ENCODE results near the gene LPCAT3.

- TF ChIP-seq CTCF (conservative IDR thresholded peaks at IDR 0.05; ENCODE audit: low read depth, low read length), result no peak
- TF ChIP-seq EZH2 (IDR thresholded peaks at IDR 0.05; ENCODE audit: borderline replicate concordance, low read depth, low read length, poor library complexity, severe bottlenecking), result no peak
These were observed 48.3 kb upstream of the LPCAT3 start for GRCh38 chr12:7066596-7066995.
